ENCODE results near the gene KIF6.
"Not testable (repeated sequence)": the region's sequence is repeated elsewhere in the genome, so short reads cannot be mapped to it uniquely, and the experiment has no call there.

KIF6 gene

DNA sequence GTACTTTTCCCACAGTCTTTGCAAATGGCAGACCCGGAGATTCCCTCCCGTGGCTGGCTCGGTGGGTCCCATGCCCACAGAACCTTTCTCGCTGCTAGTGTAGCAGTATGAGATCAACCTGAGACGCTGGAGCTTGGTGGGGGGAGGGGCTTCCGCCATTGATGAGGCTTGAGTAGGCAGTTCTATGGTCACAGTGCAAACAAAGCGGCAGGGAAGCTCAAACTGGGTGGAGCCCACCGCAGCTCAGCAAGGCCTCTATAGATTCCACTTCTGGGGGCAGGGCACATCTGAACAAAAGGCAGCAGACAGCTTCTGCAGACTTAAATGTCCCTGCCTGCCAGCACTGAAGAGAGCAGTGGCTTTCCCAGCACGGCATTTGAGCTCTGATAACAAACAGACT, 216.7 kb downstream of the KIF6 start:
- no peak for DNase-seq (ENCODE audit: low read depth)
- in situ Hi-C loops (cut with HindIII; ENCODE audit: low sequenced_read_pairs) = no loop called here

DNA sequence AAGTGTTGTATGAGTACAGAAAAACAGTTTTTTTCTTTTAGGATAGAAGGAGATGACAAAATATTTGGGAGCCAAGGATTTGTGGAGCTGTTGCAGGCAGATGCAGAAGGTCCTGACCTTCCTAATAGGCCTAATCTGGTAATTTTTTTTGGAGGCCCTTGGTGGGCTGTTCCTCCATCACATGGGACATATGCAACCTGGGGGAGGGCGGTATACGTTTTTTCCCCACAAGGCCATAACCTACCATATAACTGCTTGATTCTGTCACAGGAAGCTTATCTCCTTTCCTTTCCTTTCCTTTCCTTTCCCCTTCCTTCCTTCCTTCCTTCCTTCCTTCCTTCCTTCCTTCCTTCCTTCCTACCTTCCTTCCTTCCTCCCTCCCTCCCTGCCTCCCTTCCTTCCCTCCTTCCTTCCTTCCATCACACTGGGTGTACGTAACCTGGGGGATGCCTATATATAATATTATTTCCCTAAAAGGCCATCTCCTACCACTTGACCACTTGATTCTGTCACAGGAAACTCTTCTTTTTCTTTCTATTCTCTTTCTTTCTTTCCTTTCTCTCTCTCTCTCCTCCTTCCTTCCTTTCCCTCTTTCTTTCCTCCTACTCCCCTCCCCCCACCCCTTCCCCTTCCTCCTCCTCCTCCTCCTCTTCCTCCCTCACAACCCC, 217.7 kb downstream of the KIF6 start:
- DNase-seq (ENCODE audit: low read depth) = no peak
- no peak overlapping the region for H3K4me3 ChIP-seq (ENCODE audit: low read depth, low read length)
- in situ Hi-C loops (cut with HindIII; ENCODE audit: low sequenced_read_pairs) = no loop called here
- TF ChIP-seq, protein P1, sequence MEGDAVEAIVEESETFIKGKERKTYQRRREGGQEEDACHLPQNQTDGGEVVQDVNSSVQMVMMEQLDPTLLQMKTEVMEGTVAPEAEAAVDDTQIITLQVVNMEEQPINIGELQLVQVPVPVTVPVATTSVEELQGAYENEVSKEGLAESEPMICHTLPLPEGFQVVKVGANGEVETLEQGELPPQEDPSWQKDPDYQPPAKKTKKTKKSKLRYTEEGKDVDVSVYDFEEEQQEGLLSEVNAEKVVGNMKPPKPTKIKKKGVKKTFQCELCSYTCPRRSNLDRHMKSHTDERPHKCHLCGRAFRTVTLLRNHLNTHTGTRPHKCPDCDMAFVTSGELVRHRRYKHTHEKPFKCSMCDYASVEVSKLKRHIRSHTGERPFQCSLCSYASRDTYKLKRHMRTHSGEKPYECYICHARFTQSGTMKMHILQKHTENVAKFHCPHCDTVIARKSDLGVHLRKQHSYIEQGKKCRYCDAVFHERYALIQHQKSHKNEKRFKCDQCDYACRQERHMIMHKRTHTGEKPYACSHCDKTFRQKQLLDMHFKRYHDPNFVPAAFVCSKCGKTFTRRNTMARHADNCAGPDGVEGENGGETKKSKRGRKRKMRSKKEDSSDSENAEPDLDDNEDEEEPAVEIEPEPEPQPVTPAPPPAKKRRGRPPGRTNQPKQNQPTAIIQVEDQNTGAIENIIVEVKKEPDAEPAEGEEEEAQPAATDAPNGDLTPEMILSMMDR (IDR thresholded peaks at IDR 0.05; ENCODE audit: low read depth, low read length, missing control alignments) = no peak

More for the DNA sequence above, 216.7 kb downstream of the KIF6 start:
- TF ChIP-seq, protein P1 (IDR thresholded peaks at IDR 0.05; ENCODE audit: low read depth, low read length, missing control alignments) = no peak
- H3K4me3 ChIP-seq (ENCODE audit: low read depth, low read length) = no peak overlapping the region

DNA sequence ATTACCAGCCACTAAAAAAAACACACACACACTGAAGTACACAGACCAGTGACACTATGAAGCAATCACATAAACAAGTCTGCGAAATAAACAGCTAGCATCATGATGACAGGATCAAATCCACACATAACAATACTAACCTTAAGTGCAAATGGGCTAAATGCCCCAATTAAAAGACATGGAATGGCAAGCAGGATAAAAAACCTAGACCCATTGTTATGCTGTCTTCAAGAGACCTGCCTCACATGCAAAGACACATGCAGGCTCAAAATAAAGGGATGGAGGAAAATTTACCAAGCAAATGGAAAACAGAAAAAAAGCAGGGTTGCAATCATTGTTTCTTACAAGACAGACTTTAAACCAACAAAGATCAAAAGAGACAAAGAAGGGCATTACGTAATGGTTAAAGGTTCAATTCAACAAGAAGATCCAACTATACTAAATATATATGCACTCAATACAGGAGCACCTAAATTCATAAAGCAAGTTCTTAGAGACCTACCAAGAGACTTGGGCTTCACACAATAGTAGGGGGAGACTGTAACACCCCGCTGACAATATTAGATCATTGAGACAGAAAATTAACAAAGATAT, 222.7 kb downstream of the KIF6 start:
- DNase-seq (ENCODE audit: low read depth); H3K4me3 ChIP-seq (ENCODE audit: low read depth, low read length); in situ Hi-C loops (cut with HindIII; ENCODE audit: low sequenced_read_pairs): not testable (repeated sequence)

DNA sequence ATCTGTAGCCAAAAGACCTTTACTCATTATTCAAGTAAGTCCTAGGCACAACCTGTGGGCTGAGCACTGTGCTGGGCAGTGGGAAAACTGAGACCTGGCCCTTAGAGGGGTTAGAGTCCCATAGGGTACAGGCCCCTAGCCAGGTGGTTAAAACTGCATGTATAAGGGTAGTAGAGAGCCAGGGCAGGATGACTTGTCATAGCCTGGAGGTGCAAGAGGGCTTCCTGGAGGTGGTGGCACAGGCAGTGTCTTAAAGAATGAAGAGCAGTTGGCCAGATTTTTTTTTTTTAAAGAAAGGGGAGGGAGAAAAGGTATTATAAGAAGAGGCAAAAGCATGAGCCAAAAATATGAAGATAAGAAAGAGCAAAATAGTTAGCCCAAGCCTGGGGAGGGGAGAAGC, 226.2 kb downstream of the KIF6 start:
- no peak for DNase-seq (ENCODE audit: low read depth)
- in situ Hi-C loops (cut with HindIII; ENCODE audit: low sequenced_read_pairs) = no loop called here
- no peak overlapping the region for H3K4me3 ChIP-seq (ENCODE audit: low read depth, low read length)
- TF ChIP-seq, protein P1 (IDR thresholded peaks at IDR 0.05; ENCODE audit: low read depth, low read length, missing control alignments) = no peak

DNA sequence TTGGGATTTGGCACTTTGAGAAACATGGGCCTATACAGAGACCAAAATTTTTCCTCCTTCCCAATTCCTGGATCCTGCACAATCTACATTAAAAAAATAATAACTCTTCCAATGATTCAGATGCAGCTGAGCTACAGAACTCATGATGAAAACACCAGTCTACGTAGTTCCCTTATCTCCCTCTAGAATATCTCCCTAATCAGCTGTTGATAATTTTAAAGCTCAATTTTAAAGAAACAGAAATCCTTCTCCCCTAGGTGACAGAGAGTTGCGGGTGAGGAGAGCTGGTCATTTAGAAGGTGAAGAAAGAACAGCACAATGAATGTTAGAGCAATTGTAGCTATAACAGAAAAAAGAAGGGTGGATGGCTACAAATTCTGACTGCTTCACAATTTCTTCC, 227.1 kb downstream of the KIF6 start:
- H3K4me3 ChIP-seq (ENCODE audit: low read depth, low read length) = no peak overlapping the region
- TF ChIP-seq, protein P1 (IDR thresholded peaks at IDR 0.05; ENCODE audit: low read depth, low read length, missing control alignments) = no peak
- no peak for DNase-seq (ENCODE audit: low read depth)
- in situ Hi-C loops (cut with HindIII; ENCODE audit: low sequenced_read_pairs) = no loop called here

DNA sequence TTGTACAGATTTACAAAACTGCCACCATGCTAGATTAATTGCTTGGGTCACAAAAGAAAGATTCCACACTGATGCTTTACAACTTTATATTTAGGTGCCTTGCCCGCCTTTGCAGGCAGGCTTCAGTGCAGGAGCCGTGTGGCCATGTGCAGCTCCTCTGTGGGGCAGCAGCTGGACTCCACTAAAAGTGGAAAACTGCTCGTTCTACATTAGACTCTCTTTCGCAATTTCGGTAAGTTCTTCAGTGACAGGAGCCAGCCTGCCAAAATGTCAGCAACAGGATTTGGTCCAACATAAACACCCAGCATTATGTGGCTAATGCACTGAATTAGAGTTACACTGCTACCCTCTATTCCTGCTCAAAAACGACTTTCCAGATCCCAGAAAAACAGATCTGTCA, 228.3 kb downstream of the KIF6 start:
- TF ChIP-seq, protein P1 (IDR thresholded peaks at IDR 0.05; ENCODE audit: low read depth, low read length, missing control alignments) = no peak
- in situ Hi-C loops (cut with HindIII; ENCODE audit: low sequenced_read_pairs) = no loop called here
- no peak overlapping the region for H3K4me3 ChIP-seq (ENCODE audit: low read depth, low read length)
- DNase-seq (ENCODE audit: low read depth) = peak; percentile 9

DNA sequence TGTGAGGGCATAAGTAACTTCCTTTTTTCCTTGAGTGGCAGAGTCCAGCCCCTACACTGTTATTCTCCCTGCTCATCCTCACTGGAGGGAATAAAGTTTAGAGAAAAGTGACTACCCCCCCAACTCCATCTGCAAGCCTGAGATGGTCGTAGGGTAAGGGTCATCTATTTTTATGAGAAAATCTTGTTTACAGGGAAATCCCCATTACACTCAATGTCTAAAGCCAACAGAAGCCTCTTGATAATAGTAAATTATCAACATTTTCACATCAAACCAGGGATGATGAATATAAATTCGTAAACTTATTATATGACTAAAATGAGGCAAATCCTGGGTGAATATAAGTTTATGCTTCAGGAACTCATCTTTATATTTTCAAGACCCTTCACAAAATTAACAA, 228.8 kb downstream of the KIF6 start:
- TF ChIP-seq, protein P1 (IDR thresholded peaks at IDR 0.05; ENCODE audit: low read depth, low read length, missing control alignments) = no peak
- DNase-seq (ENCODE audit: low read depth) = no peak
- no peak overlapping the region for H3K4me3 ChIP-seq (ENCODE audit: low read depth, low read length)
- in situ Hi-C loops (cut with HindIII; ENCODE audit: low sequenced_read_pairs) = no loop called here
